GM21367 (cell line): Measurements from ENCODE around the gene PLXNB1.
"Not testable (repeated sequence)": the region's sequence is repeated elsewhere in the genome, so short reads cannot be mapped to it uniquely, and the experiment has no call there.

Source experiments
- ATAC-seq: cut with Tn5 transposase; IDR thresholded peaks from one replicate; pipeline ENCODE4 v1.9.1; 2021; ENCODE audit not compliant: unreplicated experiment

The PLXNB1 gene

GRCh38 chr3:48405971-48406370 is 23.9 kb downstream of the PLXNB1 start:
- ATAC-seq: no peak

- ATAC-seq: no peak
These were observed 24.5 kb downstream of the PLXNB1 start for GRCh38 chr3:48405343-48405881.

DNA sequence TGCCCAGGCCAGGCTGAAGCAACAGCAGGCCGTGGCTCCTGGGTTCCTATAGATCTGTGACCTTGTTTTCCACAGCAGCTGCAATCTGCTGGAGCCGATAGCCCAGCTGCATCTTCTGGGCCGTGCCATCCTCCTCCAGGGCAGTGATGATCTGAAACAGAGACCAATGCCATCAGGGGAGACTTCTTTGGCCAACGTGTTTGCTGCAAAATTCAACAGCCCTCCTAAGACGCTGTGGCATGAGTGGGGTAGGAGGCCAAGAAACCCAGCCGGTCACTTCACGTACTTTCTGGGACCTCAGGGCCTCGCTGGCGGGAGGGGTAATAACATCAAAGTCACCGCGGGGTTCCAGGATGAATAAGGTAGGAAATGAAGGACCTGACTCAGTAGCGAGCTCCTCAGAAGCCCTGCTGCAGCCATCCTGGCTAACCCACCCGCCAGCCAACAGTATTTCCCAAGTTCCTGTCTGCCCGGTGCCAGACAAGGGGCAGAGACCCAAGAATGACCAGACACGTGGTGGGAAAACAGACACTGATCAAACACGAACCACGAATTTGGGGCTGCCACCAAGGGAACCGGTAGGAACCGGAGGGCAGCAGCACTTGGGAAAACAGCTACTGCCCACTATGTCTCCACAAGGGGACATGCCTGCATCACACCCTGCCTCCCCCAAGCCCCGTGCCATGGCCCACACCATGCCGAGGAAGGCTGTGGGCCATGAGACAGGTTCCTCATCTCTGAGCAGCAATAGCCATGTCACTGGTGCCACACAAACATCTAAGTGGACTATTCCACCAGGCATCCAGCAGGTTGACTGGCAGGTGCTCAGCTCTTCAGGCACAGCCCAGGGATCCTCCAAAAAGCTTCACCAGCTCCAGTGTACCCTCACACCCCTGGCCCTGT is 25.2 kb downstream of the PLXNB1 start:
- no peak for ATAC-seq

- no peak for ATAC-seq
These were observed 26.1 kb downstream of the PLXNB1 start for GRCh38 chr3:48403533-48404439.

GRCh38 chr3:48402907-48403306 is 27.0 kb downstream of the PLXNB1 start:
- no peak for ATAC-seq

GRCh38 chr3:48402281-48402732 is 27.6 kb downstream of the PLXNB1 start:
- no peak for ATAC-seq

DNA sequence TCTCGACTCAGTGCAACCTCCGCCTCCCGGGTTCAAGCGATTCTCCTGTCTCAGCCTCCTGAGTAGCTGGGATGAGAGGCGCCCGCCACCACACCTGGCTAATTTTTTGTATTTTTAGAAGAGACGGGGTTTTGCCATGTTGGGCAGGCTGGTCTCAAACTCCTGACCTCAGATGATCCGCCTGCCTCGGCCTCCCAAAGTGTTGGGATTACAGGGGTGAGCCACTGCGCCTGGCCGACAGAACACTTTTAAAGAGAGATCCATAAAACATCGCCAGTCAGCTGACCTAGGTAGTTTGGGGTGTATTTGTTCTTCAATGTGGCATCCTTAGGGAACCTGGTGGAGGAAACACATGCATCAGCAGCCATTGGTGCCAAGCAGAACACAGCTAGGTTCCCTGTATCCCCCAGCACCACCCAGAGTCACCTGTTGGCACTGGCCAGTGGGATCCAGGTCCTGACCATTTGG is 28.4 kb downstream of the PLXNB1 start:
- not testable (repeated sequence) for ATAC-seq

- no peak for ATAC-seq
These were observed 29.0 kb downstream of the PLXNB1 start for GRCh38 chr3:48400824-48401433.

- no peak for ATAC-seq
These were observed 30.3 kb downstream of the PLXNB1 start for GRCh38 chr3:48399387-48400172.

GRCh38 chr3:48398701-48399386 is 31.0 kb downstream of the PLXNB1 start:
- no peak for ATAC-seq

- ATAC-seq: no peak
These were observed 31.9 kb downstream of the PLXNB1 start for GRCh38 chr3:48397767-48398681.

DNA sequence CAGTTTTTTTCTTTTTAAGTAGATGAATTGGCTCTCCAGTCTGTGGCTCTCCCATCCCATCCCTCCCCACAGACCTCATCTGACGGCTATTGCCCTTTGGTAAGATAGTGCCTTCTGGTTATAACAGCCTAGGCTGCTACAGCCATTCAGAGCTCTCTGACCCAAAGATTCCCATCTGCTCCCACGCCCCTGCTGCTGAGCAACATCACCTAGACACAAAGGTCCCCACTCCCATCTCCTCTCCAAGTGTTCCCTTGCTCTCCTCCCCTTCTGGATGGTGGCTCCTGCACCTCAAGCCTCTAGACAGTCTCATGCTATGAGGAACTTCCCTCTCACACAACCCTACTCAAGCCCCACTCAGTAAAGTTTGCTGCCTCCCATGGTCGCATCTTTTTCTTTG is 34.2 kb downstream of the PLXNB1 start:
- no peak for ATAC-seq

DNA sequence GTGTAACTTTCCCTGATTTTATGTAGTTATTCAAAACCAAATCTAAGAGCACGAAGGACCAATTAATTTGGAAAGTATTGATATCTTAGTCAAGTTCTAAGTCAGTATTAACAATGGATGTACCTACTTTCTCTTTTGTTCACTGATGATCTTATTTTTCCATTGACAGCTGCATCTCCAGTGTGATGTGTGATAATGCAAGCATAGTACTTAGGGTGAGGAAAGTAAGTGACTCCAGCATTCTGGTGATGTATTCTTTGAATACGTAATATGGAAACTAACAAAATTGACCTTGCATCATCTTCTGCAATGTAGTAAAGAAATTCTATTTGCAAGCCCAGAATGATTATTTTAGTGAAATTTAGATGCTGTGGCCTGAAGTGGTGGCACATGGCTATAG is 35.5 kb downstream of the PLXNB1 start:
- ATAC-seq: no peak

GRCh38 chr3:48388966-48389365 is 40.9 kb downstream of the PLXNB1 start:
- no peak for ATAC-seq

- ATAC-seq: no peak
These were observed 42.3 kb downstream of the PLXNB1 start for GRCh38 chr3:48387634-48388033.

GRCh38 chr3:48372862-48373435 is 56.9 kb downstream of the PLXNB1 start:
- no peak for ATAC-seq

GRCh38 chr3:48372377-48372770 is 57.5 kb downstream of the PLXNB1 start:
- ATAC-seq: no peak
